ENCODE results near the gene C10orf105.

Gene C10orf105

DNA sequence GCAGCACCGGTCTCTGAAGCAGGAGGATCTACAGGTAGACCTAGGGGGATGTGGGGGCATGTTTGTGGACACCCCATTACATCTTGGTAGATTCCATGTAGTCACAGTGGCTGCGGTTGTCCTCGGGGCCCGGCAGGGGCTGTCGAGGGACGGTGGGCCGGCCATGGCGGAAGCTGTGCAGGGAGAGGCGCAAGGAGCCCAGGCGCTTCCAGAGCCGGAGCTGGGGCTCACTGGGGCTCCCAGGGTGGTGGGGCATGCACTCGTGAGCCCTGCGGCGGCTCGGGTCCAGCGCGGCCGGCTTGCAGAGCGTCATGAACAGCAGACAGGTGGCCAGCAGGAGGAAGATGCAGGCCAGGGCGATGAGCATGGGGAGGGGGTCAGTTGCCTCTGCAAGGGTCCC, 3.7 kb downstream of the C10orf105 start:
- no peak for DNase-seq (ENCODE audit: low spot score)

DNA sequence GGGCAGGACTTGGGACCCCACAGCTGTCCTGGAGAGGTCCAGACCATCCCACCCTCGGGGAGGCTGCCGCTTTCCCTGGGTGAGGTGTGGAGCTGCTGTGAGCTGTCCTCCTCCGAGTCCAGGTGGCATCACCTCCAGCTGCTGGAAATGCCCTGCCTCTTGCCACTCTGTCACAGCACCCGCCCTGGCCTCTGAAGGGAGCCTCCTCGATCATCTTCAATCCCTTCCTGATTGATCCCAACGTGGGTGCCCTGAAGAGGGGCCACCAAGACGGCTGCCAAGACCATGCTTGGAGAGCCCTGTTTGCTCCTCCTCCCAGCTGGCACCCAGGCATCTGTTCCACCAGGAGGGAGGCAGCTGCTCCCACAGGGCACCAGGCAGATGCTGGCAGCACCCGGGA, 4.6 kb downstream of the C10orf105 start:
- no peak for DNase-seq (ENCODE audit: low spot score)

GRCh38 chr10:71714592-71714991, 5.0 kb downstream of the C10orf105 start:
- DNase-seq (ENCODE audit: low spot score) = no peak

- no peak for DNase-seq (ENCODE audit: low spot score)
These were observed 5.6 kb downstream of the C10orf105 start for GRCh38 chr10:71714031-71714410.

GRCh38 chr10:71713135-71714030, 6.2 kb downstream of the C10orf105 start:
- peak; percentile 23 for DNase-seq (ENCODE audit: low spot score)

- DNase-seq (ENCODE audit: low spot score) = peak; percentile 40
These were observed 6.9 kb downstream of the C10orf105 start for GRCh38 chr10:71712572-71713134.

- DNase-seq (ENCODE audit: low spot score) = no peak
These were observed 7.4 kb downstream of the C10orf105 start for GRCh38 chr10:71712170-71712569.

GRCh38 chr10:71711052-71711623, 8.4 kb downstream of the C10orf105 start:
- no peak for DNase-seq (ENCODE audit: low spot score)

GRCh38 chr10:71710519-71710918, 9.1 kb downstream of the C10orf105 start:
- DNase-seq (ENCODE audit: low spot score) = no peak

DNA sequence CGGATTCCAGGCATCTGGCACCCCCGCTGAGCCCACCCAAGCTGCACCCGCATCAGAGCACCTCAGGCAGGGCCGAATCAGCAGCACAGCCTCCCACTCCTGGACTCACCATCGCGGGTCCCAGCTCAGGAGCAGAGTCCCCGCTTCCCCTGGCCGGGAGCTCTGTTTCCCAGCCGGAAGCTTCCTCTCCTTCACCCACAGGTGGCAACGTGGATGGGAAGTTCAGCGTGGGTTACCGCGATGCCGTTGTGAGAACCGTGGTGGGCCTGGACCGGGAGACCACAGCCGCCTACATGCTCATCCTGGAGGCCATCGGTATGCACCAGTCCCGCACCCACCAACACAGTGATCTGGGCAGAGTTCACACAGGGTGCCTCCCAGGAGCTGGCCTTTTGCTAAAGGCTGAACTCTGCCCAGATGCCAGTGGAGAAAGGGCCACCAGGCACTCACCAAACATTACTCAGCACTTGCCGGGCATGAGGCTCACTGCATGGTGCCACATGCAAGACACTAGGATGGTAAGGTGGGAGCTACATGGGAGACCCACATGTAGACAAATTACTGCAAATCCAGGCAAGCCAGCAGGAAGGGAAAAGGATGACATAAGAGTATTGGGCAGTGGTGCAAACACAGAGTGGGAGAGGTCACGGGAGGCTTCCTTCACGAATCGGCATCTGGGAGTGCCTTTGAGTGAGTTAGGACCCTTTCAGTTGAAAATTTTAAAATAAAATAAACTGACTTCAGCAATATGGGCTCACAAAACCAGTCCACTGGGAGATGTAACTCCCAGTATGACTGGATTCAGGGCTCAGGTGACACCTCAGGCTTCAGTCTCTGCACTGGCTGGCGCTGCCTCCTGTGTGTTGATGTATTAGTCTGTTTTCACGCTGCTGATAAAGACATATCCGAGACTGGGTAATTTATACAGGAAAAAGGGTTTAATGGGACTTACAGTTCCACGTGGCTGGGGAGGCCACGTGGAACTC, 10.4 kb downstream of the C10orf105 start:
- DNase-seq (ENCODE audit: low spot score) = no peak

DNA sequence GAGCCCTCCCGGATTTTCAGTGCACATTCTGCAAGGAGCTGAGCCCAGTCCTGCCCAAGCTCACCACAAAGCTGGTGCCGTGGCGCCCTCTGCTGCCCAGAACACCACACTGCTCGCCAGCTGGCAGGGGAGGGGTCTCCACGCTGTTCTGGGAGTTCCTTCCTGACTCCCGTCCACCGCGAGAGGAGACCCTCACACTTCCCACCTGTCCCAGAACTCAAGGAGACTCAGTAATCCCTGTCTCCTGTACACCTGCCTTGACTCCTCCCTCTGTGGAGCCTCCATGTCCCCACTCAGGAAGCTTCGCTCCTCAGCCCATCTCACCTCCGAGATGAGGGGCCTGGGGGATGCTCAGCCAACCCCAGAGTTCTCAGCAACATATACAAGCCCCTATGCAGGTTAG, 11.3 kb downstream of the C10orf105 start:
- DNase-seq (ENCODE audit: low spot score) = peak; percentile 60

- DNase-seq (ENCODE audit: low spot score) = no peak
These were observed 12.3 kb downstream of the C10orf105 start for GRCh38 chr10:71707240-71707789.

GRCh38 chr10:71706216-71707121, 13.1 kb downstream of the C10orf105 start:
- DNase-seq (ENCODE audit: low spot score) = no peak

- no peak for DNase-seq (ENCODE audit: low spot score)
These were observed 14.0 kb downstream of the C10orf105 start for GRCh38 chr10:71705582-71705981.

DNA sequence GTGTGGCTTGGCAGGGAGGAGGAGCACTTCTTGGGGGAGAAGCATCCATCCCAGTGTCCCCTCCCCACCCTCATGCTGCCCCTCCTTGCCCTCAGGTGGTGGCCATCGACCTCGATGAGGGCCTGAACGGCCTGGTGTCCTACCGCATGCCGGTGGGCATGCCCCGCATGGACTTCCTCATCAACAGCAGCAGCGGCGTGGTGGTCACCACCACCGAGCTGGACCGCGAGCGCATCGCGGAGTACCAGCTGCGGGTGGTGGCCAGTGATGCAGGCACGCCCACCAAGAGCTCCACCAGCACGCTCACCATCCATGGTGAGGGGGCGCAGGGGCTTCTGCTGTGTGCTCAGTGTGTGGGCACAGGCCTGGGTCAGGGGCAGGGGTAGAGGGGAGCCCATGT, 14.8 kb downstream of the C10orf105 start:
- no peak for DNase-seq (ENCODE audit: low spot score)

DNA sequence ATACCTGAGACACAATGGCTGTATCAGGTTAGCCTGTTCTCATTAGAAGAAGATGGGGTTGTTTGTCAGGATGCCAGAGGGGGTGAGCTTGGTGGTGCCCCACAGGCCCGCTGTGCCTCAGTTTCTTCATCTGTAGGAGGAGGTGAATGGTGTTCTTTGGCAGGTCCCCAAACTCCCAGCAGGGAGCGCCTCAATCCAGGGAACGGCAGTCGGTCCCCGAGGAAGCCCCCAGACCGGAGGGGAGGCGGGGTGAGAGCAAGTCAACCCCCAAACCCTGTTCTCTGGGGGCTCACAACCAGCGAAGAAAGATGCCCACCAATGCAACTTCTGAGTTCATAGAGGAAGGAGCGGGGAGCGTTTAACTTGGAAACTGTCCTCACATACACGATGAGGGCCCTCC, 16.0 kb downstream of the C10orf105 start:
- no peak for DNase-seq (ENCODE audit: low spot score)

- no peak for DNase-seq (ENCODE audit: low spot score)
These were observed 18.0 kb downstream of the C10orf105 start for GRCh38 chr10:71701496-71702132.

DNA sequence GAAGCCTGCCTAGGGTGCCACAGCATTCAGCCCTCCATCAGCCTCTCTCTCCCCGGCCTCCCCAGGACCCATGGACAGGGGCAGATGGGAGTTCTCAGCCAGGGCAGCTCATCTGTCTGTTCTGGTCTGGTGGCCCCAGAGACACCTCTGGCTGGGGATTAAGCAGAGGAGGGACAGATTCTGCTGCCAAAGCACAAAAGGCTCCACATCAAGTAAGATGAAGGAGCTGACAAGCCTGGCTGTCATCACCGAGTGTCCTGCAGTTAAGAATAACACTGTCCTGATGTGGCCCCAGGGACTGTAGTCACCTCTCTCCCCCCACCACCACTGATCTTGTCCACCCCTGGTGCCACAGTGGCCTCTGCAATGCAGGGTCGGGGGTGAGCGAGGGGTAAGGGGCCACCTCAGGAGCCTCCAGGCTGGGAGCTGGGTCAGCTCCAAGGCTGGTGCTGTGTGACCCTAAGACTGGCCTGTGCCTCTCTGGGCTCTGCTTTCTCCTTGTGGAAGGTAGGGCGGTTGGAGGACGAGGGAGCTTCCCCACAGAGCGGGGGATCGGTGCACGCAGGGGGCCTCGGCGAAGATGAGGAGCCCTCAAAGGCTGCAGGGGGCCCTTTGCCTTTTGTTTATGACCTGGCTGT, 18.7 kb downstream of the C10orf105 start:
- DNase-seq (ENCODE audit: low spot score) = no peak

DNA sequence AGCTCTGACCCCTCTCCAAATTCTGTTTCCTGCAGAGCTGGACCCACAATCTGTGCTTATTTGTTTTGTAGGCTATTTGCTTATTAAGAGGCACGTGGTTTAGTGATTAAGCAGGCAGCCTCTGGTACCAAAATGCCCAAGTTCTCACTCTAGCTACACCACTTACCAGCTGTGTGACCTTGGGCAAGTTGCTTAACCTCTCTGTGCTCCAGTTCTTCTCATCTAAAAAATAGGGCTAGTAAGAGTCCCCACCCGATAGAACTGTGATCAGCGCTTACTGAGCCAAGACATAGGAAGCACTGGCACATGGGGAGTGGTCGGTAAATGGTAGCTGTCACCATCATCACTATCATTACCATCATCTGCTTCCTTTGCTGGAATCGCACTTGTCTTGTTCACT, 20.8 kb downstream of the C10orf105 start:
- DNase-seq (ENCODE audit: low spot score) = no peak

All from CD4-positive, alpha-beta T cell treated with Interleukin-6 at 100 ng/mL for 8 hours (primary cell).